GM18861 (cell line): Measurements from ENCODE around the gene LRRC71.

Source experiments
- ATAC-seq: cut with Tn5 transposase; IDR thresholded peaks from one replicate; pipeline ENCODE4 v1.9.1; 2021; ENCODE audit not compliant: unreplicated experiment

LRRC71 gene

DNA sequence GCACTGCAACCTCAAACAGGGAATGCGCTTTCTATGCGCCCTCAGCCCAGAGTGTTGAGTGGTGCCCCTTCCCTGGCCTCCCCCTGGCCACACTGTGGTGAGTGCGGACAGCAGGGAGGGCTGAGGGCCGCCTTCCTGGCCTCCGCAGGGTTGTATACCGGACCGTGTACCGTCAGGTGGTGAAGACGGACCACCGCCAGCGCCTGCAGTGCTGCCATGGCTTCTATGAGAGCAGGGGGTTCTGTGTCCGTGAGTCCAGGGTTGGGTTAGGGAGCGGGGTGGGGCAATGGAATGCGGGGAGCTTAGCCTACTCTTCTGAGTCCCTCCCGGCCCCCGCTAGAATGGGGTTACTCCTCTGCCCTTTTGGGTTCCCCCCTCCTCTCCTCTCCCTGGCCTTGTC is 15.3 kb upstream of the LRRC71 start:
- no peak for ATAC-seq

- no peak for ATAC-seq
Observed at GRCh38 chr1:156905651-156906050, 14.8 kb upstream of the LRRC71 start.

GRCh38 chr1:156906206-156906906 is 14.1 kb upstream of the LRRC71 start:
- no peak for ATAC-seq

DNA sequence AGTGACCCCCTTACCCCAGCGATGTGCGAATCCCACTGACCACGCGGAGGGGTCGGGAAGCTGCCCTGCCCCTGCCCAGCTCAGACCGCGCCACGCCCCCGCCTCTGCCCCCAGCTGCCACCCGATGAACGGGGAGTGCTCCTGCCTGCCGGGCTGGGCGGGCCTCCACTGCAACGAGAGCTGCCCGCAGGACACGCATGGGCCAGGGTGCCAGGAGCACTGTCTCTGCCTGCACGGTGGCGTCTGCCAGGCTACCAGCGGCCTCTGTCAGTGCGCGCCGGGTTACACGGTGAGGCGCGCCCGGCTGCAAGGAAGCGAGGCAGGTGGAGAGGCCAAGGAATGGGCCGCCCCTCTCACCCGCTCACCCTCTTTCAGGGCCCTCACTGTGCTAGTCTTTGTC is 11.9 kb upstream of the LRRC71 start:
- ATAC-seq: no peak

- ATAC-seq: no peak
Observed at GRCh38 chr1:156908955-156909354, 11.5 kb upstream of the LRRC71 start.

- ATAC-seq: no peak
Observed at GRCh38 chr1:156909671-156910070, 10.8 kb upstream of the LRRC71 start.

- ATAC-seq: no peak
Observed at GRCh38 chr1:156910309-156910782, 10.1 kb upstream of the LRRC71 start.

- ATAC-seq: no peak
Observed at GRCh38 chr1:156911577-156912298, 8.7 kb upstream of the LRRC71 start.

- no peak for ATAC-seq
Observed at GRCh38 chr1:156912310-156912709, 8.1 kb upstream of the LRRC71 start.

DNA sequence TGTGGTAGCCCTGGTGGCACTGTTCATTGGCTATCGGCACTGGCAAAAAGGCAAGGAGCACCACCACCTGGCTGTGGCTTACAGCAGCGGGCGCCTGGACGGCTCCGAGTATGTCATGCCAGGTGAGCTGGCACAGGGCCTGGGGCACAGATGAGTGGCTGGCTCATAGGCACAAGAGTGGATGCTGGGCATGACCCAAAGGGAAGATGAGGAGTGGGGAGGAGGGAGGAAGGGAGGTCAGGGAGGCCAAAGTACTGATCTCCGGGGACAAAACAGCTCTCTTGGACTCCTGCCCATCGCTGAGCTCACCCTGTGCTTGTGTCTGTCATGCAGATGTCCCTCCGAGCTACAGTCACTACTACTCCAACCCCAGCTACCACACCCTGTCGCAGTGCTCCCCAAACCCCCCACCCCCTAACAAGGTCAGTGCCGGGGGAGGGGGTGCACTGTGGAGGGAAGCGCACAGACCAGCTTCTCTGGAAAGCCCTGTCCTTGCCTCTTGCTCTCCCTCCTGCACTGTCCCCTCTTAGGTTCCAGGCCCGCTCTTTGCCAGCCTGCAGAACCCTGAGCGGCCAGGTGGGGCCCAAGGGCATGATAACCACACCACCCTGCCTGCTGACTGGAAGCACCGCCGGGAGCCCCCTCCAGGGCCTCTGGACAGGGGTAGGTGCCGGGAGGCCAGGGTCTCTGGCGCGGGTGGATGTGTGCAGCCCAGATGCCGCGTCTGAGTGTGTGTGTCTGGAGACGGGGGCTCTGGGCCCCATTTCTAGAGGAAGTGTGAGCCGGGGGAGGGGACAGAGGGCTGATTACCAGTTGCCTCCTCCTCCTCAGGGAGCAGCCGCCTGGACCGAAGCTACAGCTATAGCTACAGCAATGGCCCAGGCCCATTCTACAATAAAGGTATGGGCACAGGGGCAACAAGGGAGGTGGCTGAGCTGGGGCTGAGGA is 7.3 kb upstream of the LRRC71 start:
- no peak for ATAC-seq

DNA sequence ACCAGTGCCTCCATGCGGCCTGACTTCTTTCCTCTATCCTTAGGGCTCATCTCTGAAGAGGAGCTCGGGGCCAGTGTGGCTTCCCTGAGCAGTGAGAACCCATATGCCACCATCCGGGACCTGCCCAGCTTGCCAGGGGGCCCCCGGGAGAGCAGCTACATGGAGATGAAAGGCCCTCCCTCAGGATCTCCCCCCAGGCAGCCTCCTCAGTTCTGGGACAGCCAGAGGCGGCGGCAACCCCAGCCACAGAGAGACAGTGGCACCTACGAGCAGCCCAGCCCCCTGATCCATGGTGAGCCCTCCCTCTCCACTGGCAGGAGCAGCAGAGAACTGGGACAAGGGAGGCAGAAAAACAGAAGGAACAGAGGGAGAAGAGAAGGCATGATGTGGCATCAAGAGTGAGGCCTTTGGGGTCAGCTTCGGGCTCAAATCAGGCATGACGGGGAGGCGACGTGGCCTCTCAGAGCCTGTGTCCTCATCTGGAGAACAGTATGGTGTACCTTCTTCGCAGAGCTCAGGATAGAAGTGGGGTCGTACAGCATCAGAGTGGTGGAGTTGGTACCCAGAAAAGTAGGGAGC is 6.5 kb upstream of the LRRC71 start:
- ATAC-seq: no peak

GRCh38 chr1:156914440-156914856 is 6.0 kb upstream of the LRRC71 start:
- ATAC-seq: no peak

DNA sequence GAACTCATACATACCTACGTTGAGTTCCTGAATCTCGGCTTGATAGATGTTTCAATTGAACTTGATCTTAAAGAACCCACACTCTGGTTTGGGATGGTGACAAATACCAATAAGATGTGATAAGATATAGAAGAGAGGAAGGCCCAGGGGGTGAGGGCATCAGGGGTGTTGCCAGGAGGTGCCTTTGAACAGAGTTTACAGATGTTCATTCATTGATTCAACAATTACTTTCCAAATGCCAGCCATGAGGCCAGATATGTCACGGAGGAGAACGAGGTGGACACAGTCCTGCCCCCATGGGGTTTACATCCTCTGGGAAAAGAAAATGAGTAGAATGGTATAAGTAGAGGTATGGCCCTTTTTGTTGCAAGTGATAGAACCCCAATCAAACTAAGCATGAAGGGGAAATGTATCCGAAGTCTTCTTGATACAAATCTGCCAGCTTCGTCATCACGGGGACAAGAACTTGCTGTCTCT is 659 bp downstream of the LRRC71 start:
- ATAC-seq: no peak

DNA sequence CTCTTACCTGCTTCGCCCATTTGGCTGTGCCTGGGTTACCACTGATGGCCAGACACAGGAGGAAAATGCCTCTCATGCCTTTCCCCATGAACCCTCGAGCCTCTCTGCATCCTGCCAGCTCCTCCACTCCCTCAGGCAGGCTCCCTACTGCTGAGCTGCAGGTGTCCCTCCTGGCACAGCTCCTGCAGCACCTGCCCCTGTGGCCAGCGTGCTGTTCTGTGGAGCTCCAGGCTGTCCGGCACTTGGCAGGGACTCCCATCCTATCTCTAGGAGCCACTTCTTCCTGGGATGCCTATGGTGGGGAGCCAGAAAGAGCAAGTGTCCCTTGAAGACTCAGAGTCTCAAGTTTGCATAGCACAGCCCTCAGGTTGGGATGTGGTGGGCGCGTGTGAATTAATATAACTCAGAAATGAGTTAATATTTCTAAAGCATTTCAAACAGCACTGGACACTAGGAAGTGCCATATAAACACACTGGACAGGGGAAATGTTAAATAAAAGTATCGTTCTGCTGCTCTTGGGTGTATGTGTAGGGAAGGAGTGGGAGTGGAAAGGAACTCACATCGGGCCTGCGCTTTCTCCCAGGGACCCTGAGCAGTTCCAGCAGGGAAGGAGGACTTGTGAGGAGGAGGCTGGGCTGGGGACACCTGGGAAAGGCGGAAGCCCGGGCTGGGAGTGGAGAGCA is 2.7 kb downstream of the LRRC71 start:
- ATAC-seq: no peak

DNA sequence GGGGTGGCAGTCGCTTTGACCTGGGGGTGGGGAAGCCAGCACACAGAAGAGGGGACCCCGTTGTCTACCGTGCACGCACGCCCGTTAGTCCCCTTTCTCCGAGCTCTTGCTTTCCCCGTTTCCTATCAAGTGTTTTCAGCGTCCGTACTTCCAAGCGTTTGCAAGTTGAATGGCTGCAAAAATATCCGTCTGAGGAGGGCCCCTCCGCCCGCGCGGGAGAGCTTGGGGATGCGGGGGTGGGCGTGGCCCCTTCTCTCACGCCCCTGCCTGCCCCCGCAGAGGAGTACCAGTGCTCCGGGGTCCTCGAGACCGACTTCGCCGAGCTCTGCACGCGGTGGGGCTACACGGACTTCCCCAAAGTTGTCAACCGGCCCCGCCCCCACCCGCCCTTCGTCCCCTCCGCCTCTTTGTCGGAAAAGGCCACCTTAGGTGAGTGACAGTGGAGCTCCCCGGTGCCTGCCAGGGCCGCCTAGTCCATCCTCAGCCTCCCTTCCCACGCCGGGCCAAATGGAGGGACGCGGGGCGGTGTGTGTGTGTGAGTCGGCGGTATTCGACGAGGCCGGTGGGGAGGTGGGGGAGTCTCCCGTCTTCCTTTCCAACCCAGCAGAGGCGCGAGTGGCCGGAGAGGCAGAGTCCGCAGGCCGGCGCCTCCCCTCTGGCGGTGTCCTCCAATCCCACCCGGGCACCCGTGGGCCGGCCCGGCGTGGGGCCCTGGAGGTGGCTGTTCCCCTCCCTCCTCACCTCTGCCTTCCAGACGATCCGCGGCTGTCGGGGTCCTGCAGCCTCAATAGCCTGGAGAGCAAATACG is 3.4 kb downstream of the LRRC71 start:
- ATAC-seq: no peak

GRCh38 chr1:156924478-156925153 is 4.2 kb downstream of the LRRC71 start:
- no peak for ATAC-seq

- no peak for ATAC-seq
Observed at GRCh38 chr1:156925154-156926010, 5.0 kb downstream of the LRRC71 start.

DNA sequence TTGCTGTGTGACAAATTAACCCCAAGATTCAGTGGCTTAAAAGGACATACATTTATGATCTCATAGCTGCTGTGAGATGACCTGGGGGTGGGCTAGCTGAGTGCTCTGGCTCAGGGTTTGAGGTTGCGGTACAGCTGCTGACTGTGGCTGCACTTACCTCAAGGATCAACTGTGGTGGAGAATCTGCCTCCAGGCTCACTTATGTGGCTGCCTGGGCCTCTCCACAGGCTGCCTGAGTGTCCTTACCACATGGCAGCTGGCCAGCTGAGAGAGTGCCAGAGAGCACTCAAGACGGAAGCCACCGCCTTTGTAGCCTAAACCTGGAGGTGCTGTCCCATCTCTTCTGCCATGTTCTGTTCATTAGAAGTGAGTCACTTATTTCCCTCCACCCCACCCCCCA is 5.7 kb downstream of the LRRC71 start:
- ATAC-seq: no peak
